Lung (tissue), 12 donors: ENCODE measurements around the gene RAD18. TPM values are rescaled to one million over a fixed set of nuclear protein-coding genes. Genes with fewer than 3 reads are reported as not detected.

Experiments
- ATAC-seq: fragments of 200-7000 bp; cut with Tn5 transposase; one replicate; pipeline ENCODE4 v1.9.1; 2020; ENCODE audit warnings: moderate number of reproducible peaks; ENCODE audit not compliant: insufficient read depth, low FRiP score
- DNase-seq, 3 donors: peaks; one replicate each; pipeline ENCODE4 v3.0.0-alpha.2; 2013 to 2017
- H3K27ac ChIP-seq, 2 donors: one replicate each; pipeline ENCODE4 v1.5.1; 2013; ENCODE audit warnings: mild to moderate bottlenecking in 2 of 2, moderate library complexity in 2 of 2, control low read depth in 1 of 2, inconsistent platforms in 1 of 2, low read depth in 1 of 2, low read length in 1 of 2
- H3K27me3 ChIP-seq, 3 donors: one replicate each; pipeline ENCODE4 v1.5.1; 2013; ENCODE audit warnings: low read length in 2 of 3; ENCODE audit not compliant: control insufficient read depth in 3 of 3, insufficient read depth in 3 of 3
- H3K36me3 ChIP-seq, 4 donors: one replicate each; pipeline ENCODE4 v1.5.1; 2013; ENCODE audit warnings: low read length in 4 of 4, mild to moderate bottlenecking in 1 of 4, moderate library complexity in 1 of 4; ENCODE audit not compliant: control insufficient read depth in 4 of 4, insufficient read depth in 4 of 4
- H3K4me1 ChIP-seq, 5 donors: one replicate each; pipeline ENCODE4 v1.5.1; 2013; ENCODE audit warnings: low read length in 5 of 5, mild to moderate bottlenecking in 2 of 5, moderate library complexity in 1 of 5; ENCODE audit not compliant: control insufficient read depth in 5 of 5, insufficient read depth in 5 of 5
- H3K4me3 ChIP-seq: one replicate; pipeline ENCODE4 v1.5.1; 2013; ENCODE audit warnings: mild to moderate bottlenecking, control low read depth, moderate library complexity
- H3K9ac ChIP-seq, 2 donors: one replicate each; pipeline ENCODE4 v1.5.1; 2013; ENCODE audit warnings: low read length in 2 of 2, control low read depth in 1 of 2; ENCODE audit not compliant: insufficient read depth in 1 of 2
- H3K9me3 ChIP-seq, 4 donors: one replicate each; pipeline ENCODE4 v1.5.1; 2013; ENCODE audit warnings: low read length in 3 of 4, mild to moderate bottlenecking in 1 of 4, moderate library complexity in 1 of 4; ENCODE audit not compliant: control insufficient read depth in 4 of 4, insufficient read depth in 3 of 4
- WGBS, 2 donors: extraction: QIAGEN DNeasy Blood & Tissue Kit; methylation state at CpG; one replicate each; pipeline ENCODE4 v1.1.7; 2013; 5-methylcytosine and 5-hydroxymethylcytosine counted together
- polyA plus RNA-seq, 2 donors: library from polyadenylated mRNA; stranded (reverse); fragments of 200-250 nt; gene quantifications; one replicate each; pipeline ENCODE4 v1.2.1, GENCODE V29; 2013
- total RNA-seq, 2 donors: library from RNA; depleted of rRNA in 1 of 2; stranded (reverse); fragments of >200 nt in 1 of 2; gene quantifications; one replicate each; pipeline ENCODE4 v1.2.1, GENCODE V29; 2014 to 2021
- TF ChIP-seq, protein P1 (sequence below): IDR thresholded peaks from 2 replicates; pipeline ENCODE4 v1.5.1; 2012; ENCODE audit warnings: mild to moderate bottlenecking; ENCODE audit errors: control extremely low read depth, extremely low read depth
- donor health status: control.
- donor health status: control.
- donor health status: Bipolar disorder and iron deficiency.
- donor health status: healthy.
- donor health status: DM: yes; HTN: yes; CAD: no.

Gene RAD18
- total and polyA plus RNA-seq, 4 donors = 2.1 to 23.6 (median 6.3) TPM

DNA sequence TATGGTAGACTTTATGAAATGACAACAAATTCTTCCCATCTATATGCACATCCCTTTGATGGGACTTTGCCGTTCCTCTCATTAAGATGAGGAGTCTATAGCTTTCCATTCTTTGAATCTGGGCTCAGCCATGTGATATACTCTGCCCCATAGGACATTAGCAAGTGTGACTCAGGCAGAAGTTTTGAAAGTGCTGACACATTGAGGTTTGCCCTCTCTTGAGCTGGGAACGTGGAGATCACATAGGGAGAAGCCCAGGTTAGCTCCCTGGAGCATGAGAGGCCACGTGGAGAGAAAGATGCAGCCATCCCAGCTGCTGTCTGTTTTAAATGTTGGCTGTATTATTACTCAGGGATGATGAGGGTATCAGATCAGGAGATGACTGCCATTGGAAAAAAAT, 126.1 kb downstream of the RAD18 start:
- 75 to 76% methylated on average over 3 of the region's 3 CpGs for WGBS, 2 donors
- Histone ChIP-seq H3K4me1 (peaks cover 0 to 5% (median 0%) of the 10 kb centered on the region in 5 donors), H3K4me3 (no peak overlapping the region), H3K27me3 (no peaks in the 10 kb centered on the region), H3K36me3 (no peaks in the 10 kb centered on the region), H3K27ac (no peak overlapping the region), H3K9ac (no peak overlapping the region), H3K9me3 (no peaks in the 10 kb centered on the region)
- TF ChIP-seq, protein P1, sequence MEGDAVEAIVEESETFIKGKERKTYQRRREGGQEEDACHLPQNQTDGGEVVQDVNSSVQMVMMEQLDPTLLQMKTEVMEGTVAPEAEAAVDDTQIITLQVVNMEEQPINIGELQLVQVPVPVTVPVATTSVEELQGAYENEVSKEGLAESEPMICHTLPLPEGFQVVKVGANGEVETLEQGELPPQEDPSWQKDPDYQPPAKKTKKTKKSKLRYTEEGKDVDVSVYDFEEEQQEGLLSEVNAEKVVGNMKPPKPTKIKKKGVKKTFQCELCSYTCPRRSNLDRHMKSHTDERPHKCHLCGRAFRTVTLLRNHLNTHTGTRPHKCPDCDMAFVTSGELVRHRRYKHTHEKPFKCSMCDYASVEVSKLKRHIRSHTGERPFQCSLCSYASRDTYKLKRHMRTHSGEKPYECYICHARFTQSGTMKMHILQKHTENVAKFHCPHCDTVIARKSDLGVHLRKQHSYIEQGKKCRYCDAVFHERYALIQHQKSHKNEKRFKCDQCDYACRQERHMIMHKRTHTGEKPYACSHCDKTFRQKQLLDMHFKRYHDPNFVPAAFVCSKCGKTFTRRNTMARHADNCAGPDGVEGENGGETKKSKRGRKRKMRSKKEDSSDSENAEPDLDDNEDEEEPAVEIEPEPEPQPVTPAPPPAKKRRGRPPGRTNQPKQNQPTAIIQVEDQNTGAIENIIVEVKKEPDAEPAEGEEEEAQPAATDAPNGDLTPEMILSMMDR = no peak
- DNase-seq (no peak), ATAC-seq (no peak)

DNA sequence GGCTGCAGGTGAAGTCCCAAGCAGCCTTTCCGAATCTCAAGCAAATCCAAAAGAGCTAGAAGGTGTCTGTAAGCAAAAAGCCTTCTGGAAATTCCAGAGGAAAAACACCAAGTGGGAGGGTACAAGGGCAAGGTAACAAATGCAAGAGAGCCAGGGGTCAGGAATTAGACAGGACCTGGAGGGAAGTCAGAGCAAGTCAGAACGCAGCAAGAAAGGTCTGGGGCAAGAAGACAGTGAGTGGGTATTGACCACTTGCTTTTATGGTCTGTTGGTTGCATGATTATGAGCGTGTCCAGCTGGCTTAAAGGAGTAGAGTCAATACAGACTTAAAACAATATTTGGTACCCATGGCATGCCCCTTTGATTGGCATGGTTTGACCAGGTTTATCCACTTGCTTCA, 127.2 kb downstream of the RAD18 start:
- Histone ChIP-seq H3K9ac (no peak overlapping the region), H3K27me3 (no peaks in the 10 kb centered on the region), H3K9me3 (no peaks in the 10 kb centered on the region), H3K27ac (no peak overlapping the region), H3K36me3 (no peaks in the 10 kb centered on the region), H3K4me1 (peaks cover 0 to 5% (median 0%) of the 10 kb centered on the region in 5 donors), H3K4me3 (no peak overlapping the region)
- no peak for DNase-seq
- TF ChIP-seq, protein P1 = no peak
- ATAC-seq = no peak
- WGBS, 2 donors = 89 to 95% methylated on average over 3 of the region's 3 CpGs

DNA sequence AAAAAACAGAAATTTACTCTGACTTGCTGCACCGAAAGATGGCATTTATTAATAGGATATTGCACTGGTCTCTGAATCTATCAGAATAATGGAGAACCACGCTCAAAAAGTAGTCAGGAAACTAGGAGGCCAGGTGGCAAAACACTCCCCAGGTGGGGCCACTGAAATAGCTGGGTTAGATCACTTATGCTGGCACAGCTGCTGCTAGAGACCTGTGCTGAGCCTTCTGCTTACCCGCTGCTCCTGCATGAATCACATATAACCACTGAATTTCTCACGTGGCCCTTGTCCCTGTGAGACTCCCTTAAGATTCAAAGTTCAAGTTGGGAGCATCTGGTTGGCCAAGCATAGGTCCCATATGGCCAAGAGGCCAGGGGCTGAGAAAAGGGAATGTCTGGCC, 127.9 kb downstream of the RAD18 start:
- no peaks in the 10 kb centered on the region for H3K27me3 ChIP-seq
- no peak overlapping the region for H3K4me3 ChIP-seq
- ATAC-seq = no peak
- no peaks in the 10 kb centered on the region for H3K9me3 ChIP-seq
- no peak overlapping the region for H3K9ac ChIP-seq
- TF ChIP-seq, protein P1 = no peak
- no peak overlapping the region for H3K27ac ChIP-seq
- 73 to 82% methylated on average over 4 of the region's 4 CpGs for WGBS, 2 donors
- DNase-seq = no peak
- H3K4me1 ChIP-seq = peaks cover 0 to 5% (median 0%) of the 10 kb centered on the region in 5 donors
- no peaks in the 10 kb centered on the region for H3K36me3 ChIP-seq

DNA sequence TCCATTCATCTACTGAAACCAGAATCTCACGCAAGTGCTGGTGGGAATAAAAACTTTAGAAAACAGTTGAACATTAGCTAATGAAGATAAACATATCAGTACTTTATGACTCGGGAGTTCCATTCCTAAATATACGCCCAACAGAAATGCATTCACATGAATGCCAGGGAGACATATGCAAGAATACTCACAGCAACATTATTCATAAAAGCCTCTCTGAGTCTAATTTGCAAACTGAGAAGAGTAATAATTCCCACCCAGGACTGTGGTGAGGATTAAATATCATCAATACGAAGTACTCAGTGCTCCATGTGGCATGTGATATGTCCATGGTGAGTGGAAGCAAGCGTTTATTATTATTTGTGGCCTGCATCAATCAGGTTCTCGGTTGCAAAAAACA, 128.3 kb downstream of the RAD18 start:
- no peak overlapping the region for H3K9ac ChIP-seq
- DNase-seq (no peak), ATAC-seq (no peak)
- no peak overlapping the region for H3K4me3 ChIP-seq
- TF ChIP-seq, protein P1 = no peak
- H3K9me3 ChIP-seq = no peaks in the 10 kb centered on the region
- H3K27me3 ChIP-seq = no peaks in the 10 kb centered on the region
- H3K27ac ChIP-seq = no peak overlapping the region
- H3K4me1 ChIP-seq = peaks cover 0 to 5% (median 0%) of the 10 kb centered on the region in 5 donors
- WGBS, 2 donors = 94 to 95% methylated on average over 6 of the region's 6 CpGs
- no peaks in the 10 kb centered on the region for H3K36me3 ChIP-seq
